Measurements from ENCODE around the gene GNB2.
"Not testable (repeated sequence)": the region's sequence is repeated elsewhere in the genome, so short reads cannot be mapped to it uniquely, and the experiment has no call there.

Gene GNB2

GRCh38 chr7:100701089-100701488 lies 27.5 kb downstream of the GNB2 start:
- DNase-seq, result not testable (repeated sequence)

GRCh38 chr7:100705320-100705752 lies 31.8 kb downstream of the GNB2 start:
- peak; percentile 62 for DNase-seq

GRCh38 chr7:100705753-100706671 lies 32.5 kb downstream of the GNB2 start, which contains the start of gene POP7:
POP7 (plus strand) TSS chr7:100706121; CDS start chr7:100706831, 710 bp downstream.
- DNase-seq, result peak; percentile 97

- no peak for DNase-seq
Observed at GRCh38 chr7:100706672-100707311, 33.3 kb downstream of the GNB2 start.

- no peak for DNase-seq
Observed at GRCh38 chr7:100708395-100708794, 34.9 kb downstream of the GNB2 start.

GRCh38 chr7:100710452-100710851 lies 36.9 kb downstream of the GNB2 start:
- no peak for DNase-seq

- no peak for DNase-seq
Observed at GRCh38 chr7:100711369-100711768, 37.8 kb downstream of the GNB2 start.

- DNase-seq, result no peak
Observed at GRCh38 chr7:100714725-100715124, 41.2 kb downstream of the GNB2 start.

- DNase-seq, result not testable (repeated sequence)
Observed at GRCh38 chr7:100717073-100717472, 43.5 kb downstream of the GNB2 start.

- DNase-seq, result no peak
Observed at GRCh38 chr7:100719523-100720278, 46.2 kb downstream of the GNB2 start.

GRCh38 chr7:100720279-100720670 lies 46.7 kb downstream of the GNB2 start, which contains the start of gene EPO:
EPO (plus strand) TSS chr7:100720468; CDS start chr7:100720981, 513 bp downstream.
- no peak for DNase-seq

GRCh38 chr7:100720671-100721504 lies 47.3 kb downstream of the GNB2 start:
- DNase-seq, result no peak

- no peak for DNase-seq
Observed at GRCh38 chr7:100721505-100721812, 47.9 kb downstream of the GNB2 start.

GRCh38 chr7:100722480-100723212 lies 49.1 kb downstream of the GNB2 start:
- no peak for DNase-seq

GRCh38 chr7:100723732-100724275 lies 50.3 kb downstream of the GNB2 start:
- DNase-seq, result no peak

- not testable (repeated sequence) for DNase-seq
Observed at GRCh38 chr7:100724364-100724763, 50.8 kb downstream of the GNB2 start.

- no peak for DNase-seq
Observed at GRCh38 chr7:100726996-100727761, 53.6 kb downstream of the GNB2 start.

- no peak for DNase-seq
Observed at GRCh38 chr7:100728196-100728595, 54.7 kb downstream of the GNB2 start.
